SK-N-SH (cell line): ENCODE measurements around the gene RPS6KA5.

Experiments used
- FOSL2 ChIP-seq: IDR thresholded peaks from 2 replicates; pipeline ENCODE4 v1.4.0; 2012; ENCODE audit warnings: low read depth, mild to moderate bottlenecking, moderate library complexity, borderline replicate concordance
- NRF1 ChIP-seq: IDR thresholded peaks from 2 replicates; pipeline ENCODE4 v1.6.1; 2012; ENCODE audit warnings: low read depth, mild to moderate bottlenecking, low read length
- POLR2AphosphoS5 ChIP-seq: IDR thresholded peaks from 2 replicates; pipeline ENCODE4 v1.6.1; 2012; ENCODE audit warnings: low read depth, low read length
- SIN3A ChIP-seq: IDR thresholded peaks from 2 replicates; pipeline ENCODE4 v1.6.1; 2012; ENCODE audit warnings: low read depth, mild to moderate bottlenecking, low read length, moderate library complexity, borderline replicate concordance
- SMC3 ChIP-seq: IDR thresholded peaks from 2 replicates; pipeline ENCODE4 v1.6.1; 2012; ENCODE audit warnings: low read depth, low read length, improper control_type of control experiment
- YY1 ChIP-seq: IDR thresholded peaks from 2 replicates; pipeline ENCODE4 v1.4.0; 2012; ENCODE audit warnings: low read depth, mild to moderate bottlenecking
- ZBTB33 ChIP-seq: IDR thresholded peaks from 2 replicates; pipeline ENCODE4 v1.4.0; 2012; ENCODE audit warnings: low read depth, borderline replicate concordance

GRCh38 chr14:90943367-90943766 lies 117.1 kb downstream of the RPS6KA5 start:
- TF ChIP-seq ZBTB33 = no peak
- TF ChIP-seq SIN3A = no peak
- TF ChIP-seq NRF1 = no peak
- no peak for TF ChIP-seq SMC3
- TF ChIP-seq YY1 = no peak
- no peak for TF ChIP-seq FOSL2
- no peak for TF ChIP-seq POLR2AphosphoS5
